Gastrocnemius medialis (tissue), 4 donors: ENCODE data around the gene IFT122. TPM values are rescaled to one million over a fixed set of nuclear protein-coding genes. Genes with fewer than 3 reads are reported as not detected.
A peak's percentile ranks its signal among the peaks of the same experiment; 100 is the strongest.

ENCODE experiments used
- ATAC-seq, 2 donors: fragments of 150-250 bp; one replicate each; pipeline ENCODE4 v1.9.1; 2016
- DNase-seq, 2 donors: peaks; one replicate each; pipeline ENCODE4 v3.0.0-alpha.2; 2019
- H3K27ac ChIP-seq, 4 donors: fragments of 200-600 bp; sonication (generic); 1 replicate in 1 of 4; 2 replicates in 3 of 4; pipeline ENCODE4 v1.5.1; 2016 to 2018; ENCODE audit warnings: mild to moderate bottlenecking in 2 of 4, moderate library complexity in 1 of 4
- H3K27me3 ChIP-seq, 3 donors: fragments of 200-600 bp; sonication (generic) in 2 of 3; 1 replicate in 1 of 3; 2 replicates in 2 of 3; pipeline versions ENCODE4 v1.5.1 to v1.6.0; 2016 to 2019; ENCODE audit warnings: mild to moderate bottlenecking in 1 of 3, moderate library complexity in 1 of 3
- H3K36me3 ChIP-seq, 2 donors: fragments of 200-600 bp; sonication (generic) in 1 of 2; one replicate each; pipeline ENCODE4 v1.5.1; 2017 to 2018
- H3K4me1 ChIP-seq, 2 donors: fragments of 200-600 bp; sonication (generic) in 1 of 2; one replicate each; pipeline ENCODE4 v1.5.1; 2016 to 2017; ENCODE audit warnings: mild to moderate bottlenecking in 2 of 2
- H3K4me3 ChIP-seq, 4 donors: fragments of 200-600 bp; sonication (generic) in 3 of 4; 1 replicate in 1 of 4; 2 replicates in 3 of 4; pipeline ENCODE4 v1.5.1; 2016 to 2019; ENCODE audit warnings: mild to moderate bottlenecking in 2 of 4
- H3K9me3 ChIP-seq, 3 donors: fragments of 200-600 bp; sonication (generic) in 2 of 3; 1 replicate in 1 of 3; 2 replicates in 2 of 3; pipeline ENCODE4 v1.5.1; 2016 to 2019
- POLR2A ChIP-seq, 2 donors: fragments of 450-650 bp; IDR thresholded peaks; one replicate each; pipeline ENCODE4 v1.6.1; 2017; ENCODE audit warnings: antibody characterized with exemption in 2 of 2, mild to moderate bottlenecking in 2 of 2, moderate library complexity in 2 of 2
- in situ Hi-C, 4 donors: fragments of 200-750 bp; cut with MboI; loops; one replicate each; pipeline versions ENCODE4 v1.15.0 to v1.8.0; 2017; ENCODE audit warnings: low sequenced_read_pairs in 4 of 4
- intact Hi-C: fragments of 100-400 bp; cut with DNase I; formaldehyde crosslinking; loops from one replicate; pipeline ENCODE4 v1.15.1; 2023; ENCODE audit warnings: low total_unique reads
- total RNA-seq, 4 donors: library from RNA; depleted of rRNA; stranded (reverse); fragments of >200 nt; gene quantifications; one replicate each; pipeline versions ENCODE4 v1.1.0 to v1.2.3, GENCODE V29; 2016
- TF ChIP-seq, protein P1 (sequence below), 5 experiments: fragments of 450-650 bp in 3 of 5; fragments of 200-600 bp in 2 of 5; sonication (generic) in 2 of 5; IDR thresholded peaks in 4 of 5; conservative IDR thresholded peaks in 1 of 5; 1 replicate in 4 of 5; 2 replicates in 1 of 5; pipeline ENCODE4 v1.5.1; 2016 to 2019; ENCODE audit warnings: antibody characterized with exemption in 5 of 5, mild to moderate bottlenecking in 3 of 5, moderate library complexity in 3 of 5

Gene IFT122
- total RNA-seq, 4 donors from 2014 or later = 4.6 to 16.4 (median 5.9) TPM

- H3K4me3 ChIP-seq = no peak overlapping the region
- peak overlapping the region in 1 of 4 donors; percentile 10 for H3K27ac ChIP-seq
- DNase-seq (no peak), ATAC-seq (no peak)
- H3K4me1 ChIP-seq = peaks cover 0 to 9% of the 10 kb centered on the region in 2 donors
- H3K36me3 ChIP-seq = no peaks in the 10 kb centered on the region
- TF ChIP-seq POLR2A (IDR thresholded peaks at IDR 0.05) = no peak
- TF ChIP-seq, protein P1, sequence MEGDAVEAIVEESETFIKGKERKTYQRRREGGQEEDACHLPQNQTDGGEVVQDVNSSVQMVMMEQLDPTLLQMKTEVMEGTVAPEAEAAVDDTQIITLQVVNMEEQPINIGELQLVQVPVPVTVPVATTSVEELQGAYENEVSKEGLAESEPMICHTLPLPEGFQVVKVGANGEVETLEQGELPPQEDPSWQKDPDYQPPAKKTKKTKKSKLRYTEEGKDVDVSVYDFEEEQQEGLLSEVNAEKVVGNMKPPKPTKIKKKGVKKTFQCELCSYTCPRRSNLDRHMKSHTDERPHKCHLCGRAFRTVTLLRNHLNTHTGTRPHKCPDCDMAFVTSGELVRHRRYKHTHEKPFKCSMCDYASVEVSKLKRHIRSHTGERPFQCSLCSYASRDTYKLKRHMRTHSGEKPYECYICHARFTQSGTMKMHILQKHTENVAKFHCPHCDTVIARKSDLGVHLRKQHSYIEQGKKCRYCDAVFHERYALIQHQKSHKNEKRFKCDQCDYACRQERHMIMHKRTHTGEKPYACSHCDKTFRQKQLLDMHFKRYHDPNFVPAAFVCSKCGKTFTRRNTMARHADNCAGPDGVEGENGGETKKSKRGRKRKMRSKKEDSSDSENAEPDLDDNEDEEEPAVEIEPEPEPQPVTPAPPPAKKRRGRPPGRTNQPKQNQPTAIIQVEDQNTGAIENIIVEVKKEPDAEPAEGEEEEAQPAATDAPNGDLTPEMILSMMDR (IDR thresholded peaks at IDR 0.05 in 4 of 5, conservative IDR thresholded peaks at IDR 0.05 in 1 of 5) = no peak
- intact Hi-C loops = no loop called here
- no peaks in the 10 kb centered on the region for H3K27me3 ChIP-seq
- in situ Hi-C loops = no loop called here
- H3K9me3 ChIP-seq = no peaks in the 10 kb centered on the region
Measured at GRCh38 chr3:129567939-129568338, 127.9 kb downstream of the IFT122 start.

GRCh38 chr3:129569856-129570255, 129.8 kb downstream of the IFT122 start:
- H3K36me3 ChIP-seq = no peaks in the 10 kb centered on the region
- intact Hi-C loops (no loop called here), in situ Hi-C loops (no loop called here)
- H3K4me1 ChIP-seq = peaks cover 0 to 3% of the 10 kb centered on the region in 2 donors
- no peaks in the 10 kb centered on the region for H3K27me3 ChIP-seq
- DNase-seq (no peak), ATAC-seq (no peak)
- TF ChIP-seq, protein P1 (IDR thresholded peaks at IDR 0.05 in 4 of 5, conservative IDR thresholded peaks at IDR 0.05 in 1 of 5) = no peak
- TF ChIP-seq POLR2A (IDR thresholded peaks at IDR 0.05) = no peak
- H3K9me3 ChIP-seq = no peaks in the 10 kb centered on the region
- H3K4me3 ChIP-seq = no peak overlapping the region
- no peak overlapping the region for H3K27ac ChIP-seq

Other genes with a start within 250 kb of the IFT122 start
- gene COPG1, start 190.6 kb upstream of the IFT122 start, total RNA-seq = 100 to 1,000 TPM in 1 of 4 donors, 10 to 100 TPM in 3; 59.7 to 101 (median 79.8) TPM
- 10 to 100 TPM; 24.7 to 35.2 (median 29.5) TPM for gene HMCES, start 161.4 kb upstream of the IFT122 start, total RNA-seq
- gene EFCAB12, start 11.6 kb upstream of the IFT122 start, total RNA-seq = not detected
- gene MBD4, start 276 bp upstream of the IFT122 start, total RNA-seq = 10 to 100 TPM; 15.4 to 18.1 (median 16.4) TPM
- gene RHO, start 88.4 kb downstream of the IFT122 start, total RNA-seq = not detected
- not detected for gene H1-8, start 103.0 kb downstream of the IFT122 start, total RNA-seq
- 10 to 100 TPM; 15.7 to 70.9 (median 19.9) TPM for gene PLXND1, start 166.5 kb downstream of the IFT122 start, total RNA-seq